Activated naive CD4-positive, alpha-beta T cell treated with anti-CD3 and anti-CD28 coated beads for 36 hours (primary cell): ENCODE measurements around the gene COA6. TPM values are rescaled to one million over a fixed set of nuclear protein-coding genes. Genes with fewer than 3 reads are reported as not detected.

Experiments used
- CTCF ChIA-PET: fragments of 350-600 bp; sonication (Branson Sonifier 250); formaldehyde crosslinking; loops from one replicate; lab custom pipeline; 2021; ENCODE audit warnings: antibody characterized with exemption; lab: Charles Lee
- DNase-seq: peaks from one replicate; pipeline ENCODE4 v3.0.0-alpha.2; 2020
- H3K27ac Mint-ChIP-seq: one replicate; pipeline ENCODE4 v1.8.0; 2021; ENCODE audit warnings: mild to moderate bottlenecking, mixed read lengths
- H3K27me3 Mint-ChIP-seq: one replicate; pipeline ENCODE4 v1.8.0; 2021; ENCODE audit warnings: low read depth, mixed read lengths
- H3K36me3 Mint-ChIP-seq: one replicate; pipeline ENCODE4 v1.8.0; 2021; ENCODE audit warnings: low read depth, mixed read lengths
- H3K4me1 Mint-ChIP-seq: one replicate; pipeline ENCODE4 v1.8.0; 2021; ENCODE audit warnings: low read depth, mixed read lengths
- H3K4me3 Mint-ChIP-seq: one replicate; pipeline ENCODE4 v1.8.0; 2021; ENCODE audit warnings: mild to moderate bottlenecking, moderate library complexity, mixed read lengths
- H3K9me3 Mint-ChIP-seq: one replicate; pipeline ENCODE4 v1.8.0; 2021; ENCODE audit warnings: mixed read lengths
- intact Hi-C: fragments of 100-400 bp; cut with micrococcal nuclease; formaldehyde crosslinking; loops from one replicate; pipeline ENCODE4 v1.15.1; 2023
- total RNA-seq, 2 experiments: library from RNA; stranded (reverse); gene quantifications; one replicate each; pipeline ENCODE4 v1.2.3, GENCODE V29; 2021

The COA6 gene, protein sequence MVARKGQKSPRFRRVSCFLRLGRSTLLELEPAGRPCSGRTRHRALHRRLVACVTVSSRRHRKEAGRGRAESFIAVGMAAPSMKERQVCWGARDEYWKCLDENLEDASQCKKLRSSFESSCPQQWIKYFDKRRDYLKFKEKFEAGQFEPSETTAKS
- total RNA-seq = 10 to 100 TPM; 45.8 to 50.2 TPM

DNA sequence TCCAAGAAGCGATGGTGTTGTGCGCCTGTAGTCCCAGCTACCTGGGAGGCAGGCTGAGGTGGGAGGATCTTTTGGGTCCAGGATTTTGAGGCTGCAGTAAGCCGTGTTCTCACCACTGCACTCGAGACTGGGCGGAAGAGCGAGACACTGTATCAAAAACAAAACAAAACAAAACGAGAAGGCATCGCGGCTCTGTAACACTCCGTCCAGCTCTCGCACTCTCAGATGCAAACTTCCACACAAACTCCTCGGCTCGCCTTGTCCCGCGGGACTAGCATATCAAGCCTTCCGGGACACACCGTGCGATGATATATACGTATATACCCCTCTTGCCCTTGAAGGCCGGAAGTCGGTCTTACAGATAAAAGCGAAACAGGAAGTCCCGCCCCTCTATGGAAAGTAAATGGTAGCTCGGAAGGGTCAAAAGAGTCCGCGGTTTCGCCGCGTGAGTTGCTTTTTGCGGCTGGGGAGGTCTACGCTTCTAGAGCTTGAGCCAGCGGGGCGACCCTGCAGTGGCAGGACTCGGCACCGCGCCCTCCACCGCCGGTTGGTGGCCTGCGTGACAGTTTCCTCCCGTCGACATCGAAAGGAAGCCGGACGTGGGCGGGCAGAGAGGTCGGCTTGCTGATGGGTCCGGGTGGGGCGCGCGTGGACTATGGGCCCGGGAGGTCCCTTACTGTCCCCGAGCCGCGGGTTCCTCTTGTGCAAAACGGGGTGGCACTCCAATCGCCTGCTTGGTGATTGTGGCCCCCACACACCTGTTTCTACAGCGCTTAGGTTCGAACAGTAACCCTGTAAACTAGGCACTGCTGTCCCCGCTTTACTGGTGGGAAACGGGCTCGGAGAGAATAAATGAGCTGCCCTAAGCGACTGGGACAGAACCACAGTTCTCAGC, at the start of gene COA6:
TSS of gene COA6 (plus strand) at position 393 of the 895 bp plus-strand sequence. CDS start at position 404, 11 bp downstream.
- DNase-seq = peak; percentile 90
- CTCF ChIA-PET = interaction anchor here (0.9 to 2.0 kb wide), 6 partner anchors 13 to 63 kb away, joined by 3 to 10 read pairs (median 4); no protein-coding TSS in a partner anchor
- Mint-ChIP-seq H3K4me3 (peak within 1 kb of the TSS; percentile 96), H3K36me3 (peaks cover 34% of the 10 kb centered on the region), H3K9me3 (no peaks in the 10 kb centered on the region), H3K27ac (peak within 1 kb of the TSS; percentile 98), H3K27me3 (no peaks in the 10 kb centered on the region), H3K4me1 (peaks cover 54% of the 10 kb centered on the region)
- intact Hi-C loops = loop anchor here (1.0 to 10.0 kb wide), 8 partner anchors 17 to 955 kb away; partner anchors contain the start of genes ARID4B, GGPS1 and TARBP1

DNA sequence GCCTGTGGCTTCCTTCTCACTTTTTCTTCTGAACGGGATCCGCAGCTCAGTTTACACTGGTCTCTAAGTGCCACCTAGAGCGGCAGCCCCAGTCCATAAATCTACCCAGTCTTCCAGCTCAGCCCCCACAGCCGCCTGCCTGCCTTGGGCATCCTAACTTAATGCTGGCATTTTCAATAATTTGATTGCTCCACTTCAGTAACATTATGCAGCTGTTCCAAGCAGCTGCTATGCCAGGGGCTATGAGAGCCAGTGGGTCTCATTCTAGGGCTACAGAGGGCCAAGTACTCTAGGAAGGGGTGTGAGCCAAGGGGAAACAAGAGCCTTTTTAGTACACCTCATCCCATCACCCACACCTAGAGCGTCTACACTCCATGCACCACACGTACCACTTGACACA, 48.4 kb upstream of the COA6 start:
- Mint-ChIP-seq H3K9me3 (no peaks in the 10 kb centered on the region), H3K4me3 (no peak overlapping the region), H3K4me1 (peaks cover 13% of the 10 kb centered on the region), H3K36me3 (no peaks in the 10 kb centered on the region), H3K27me3 (peaks cover 10% of the 10 kb centered on the region), H3K27ac (no peak overlapping the region)
- intact Hi-C loops = loop anchor here (10.0 kb wide), 1 partner anchor 280 kb away; no protein-coding TSS in a partner anchor
- CTCF ChIA-PET = interaction anchor here (0.9 to 6.8 kb wide), 4 partner anchors 13 to 116 kb away, joined by 3 to 79 read pairs (median 6); partner anchors contain the start of gene COA6
- no peak for DNase-seq

DNA sequence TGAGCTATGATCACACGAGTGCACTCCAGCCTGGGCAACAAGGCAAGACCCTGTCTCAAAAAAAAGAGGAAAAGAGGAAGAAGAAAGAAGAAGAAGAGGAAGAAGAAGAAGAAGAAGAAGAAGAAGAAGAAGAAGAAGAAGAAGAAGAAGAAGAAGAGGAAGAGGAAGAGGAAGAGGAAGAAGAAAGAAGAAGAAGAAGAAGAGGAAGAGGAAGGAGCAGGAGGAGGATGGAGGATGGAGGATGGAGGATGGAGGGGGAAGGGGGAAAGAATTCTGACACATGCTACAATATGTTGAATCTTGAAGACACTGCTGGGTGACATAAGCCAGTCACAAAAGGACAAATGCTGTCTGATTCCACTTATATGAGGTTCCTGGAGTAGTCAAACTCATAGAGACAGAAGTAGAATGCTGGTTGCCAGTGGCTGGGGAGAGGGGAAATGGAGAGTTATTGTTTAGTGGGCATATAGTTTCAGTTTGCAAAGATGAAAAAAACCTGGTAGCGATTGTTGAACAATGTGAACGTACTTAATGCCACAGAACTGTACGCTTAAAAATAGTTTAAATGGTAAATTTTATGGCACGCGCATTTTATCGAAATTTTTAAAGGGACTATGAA, 47.3 kb upstream of the COA6 start:
- H3K27ac Mint-ChIP-seq = no peak overlapping the region
- H3K36me3 Mint-ChIP-seq = no peaks in the 10 kb centered on the region
- H3K4me1 Mint-ChIP-seq = peaks cover 13% of the 10 kb centered on the region
- peaks cover 14% of the 10 kb centered on the region for H3K27me3 Mint-ChIP-seq
- peak; percentile 19 for DNase-seq
- CTCF ChIA-PET = interaction anchor here (0.6 to 6.8 kb wide), 15 partner anchors 7 to 207 kb away, joined by 3 to 79 read pairs (median 4); no protein-coding TSS in a partner anchor
- H3K4me3 Mint-ChIP-seq = peak overlapping the region; percentile 75
- H3K9me3 Mint-ChIP-seq = no peaks in the 10 kb centered on the region
- intact Hi-C loops = loop anchor here (1.0 to 10.0 kb wide), 7 partner anchors 47 to 279 kb away; partner anchors contain the start of genes COA6 and TARBP1

DNA sequence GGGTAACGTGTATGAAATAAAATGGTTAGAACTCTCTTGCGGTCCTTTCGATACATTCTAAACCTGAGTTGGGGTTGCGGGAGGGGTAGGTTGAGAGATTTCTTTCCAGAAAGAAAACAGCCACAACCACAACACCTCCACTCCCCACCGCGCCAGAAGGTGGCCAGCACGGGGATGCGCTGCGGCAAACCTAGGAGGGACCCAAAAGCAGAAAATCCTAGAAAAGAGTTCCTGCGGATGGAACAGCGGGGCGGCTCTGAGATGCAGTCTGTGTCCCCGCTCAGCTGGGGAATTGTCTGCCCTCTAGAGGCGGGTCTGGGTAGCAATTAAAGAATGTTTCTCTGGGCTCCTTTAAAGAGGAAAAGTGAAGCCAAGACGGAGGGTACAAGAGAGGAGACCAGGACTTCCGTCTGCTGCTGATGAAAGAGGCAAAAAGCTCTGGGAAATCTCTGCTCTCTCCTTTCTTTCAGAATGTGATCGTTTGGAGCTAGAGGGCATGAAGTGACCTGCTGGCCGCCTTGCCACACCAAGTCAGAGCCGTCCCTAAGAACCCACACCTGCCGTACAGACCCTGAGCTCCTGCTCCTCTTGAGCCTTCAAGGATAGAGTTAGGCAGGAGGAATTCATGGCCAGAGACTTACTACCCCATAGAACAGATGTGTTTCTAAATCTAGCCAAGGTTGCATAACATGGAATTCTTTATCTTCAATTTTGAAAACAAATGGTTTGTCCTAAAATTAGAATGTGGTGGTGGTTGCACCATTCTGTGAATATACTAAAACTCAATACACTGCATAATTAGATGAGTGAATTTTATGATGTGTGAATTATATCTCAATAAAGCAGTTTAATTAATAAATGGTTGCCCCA, 46.5 kb upstream of the COA6 start:
- Mint-ChIP-seq H3K36me3 (no peaks in the 10 kb centered on the region), H3K4me1 (peaks cover 13% of the 10 kb centered on the region), H3K27ac (peak overlapping the region; percentile 41), H3K9me3 (no peaks in the 10 kb centered on the region), H3K27me3 (peaks cover 14% of the 10 kb centered on the region), H3K4me3 (peak overlapping the region; percentile 75)
- CTCF ChIA-PET = interaction anchor here (0.6 to 6.8 kb wide), 32 partner anchors 8 to 873 kb away, joined by 3 to 79 read pairs (median 4); no protein-coding TSS in a partner anchor
- intact Hi-C loops = loop anchor here (1.0 to 10.0 kb wide), 7 partner anchors 47 to 278 kb away; partner anchors contain the start of genes COA6 and TARBP1
- peak; percentile 81 for DNase-seq

DNA sequence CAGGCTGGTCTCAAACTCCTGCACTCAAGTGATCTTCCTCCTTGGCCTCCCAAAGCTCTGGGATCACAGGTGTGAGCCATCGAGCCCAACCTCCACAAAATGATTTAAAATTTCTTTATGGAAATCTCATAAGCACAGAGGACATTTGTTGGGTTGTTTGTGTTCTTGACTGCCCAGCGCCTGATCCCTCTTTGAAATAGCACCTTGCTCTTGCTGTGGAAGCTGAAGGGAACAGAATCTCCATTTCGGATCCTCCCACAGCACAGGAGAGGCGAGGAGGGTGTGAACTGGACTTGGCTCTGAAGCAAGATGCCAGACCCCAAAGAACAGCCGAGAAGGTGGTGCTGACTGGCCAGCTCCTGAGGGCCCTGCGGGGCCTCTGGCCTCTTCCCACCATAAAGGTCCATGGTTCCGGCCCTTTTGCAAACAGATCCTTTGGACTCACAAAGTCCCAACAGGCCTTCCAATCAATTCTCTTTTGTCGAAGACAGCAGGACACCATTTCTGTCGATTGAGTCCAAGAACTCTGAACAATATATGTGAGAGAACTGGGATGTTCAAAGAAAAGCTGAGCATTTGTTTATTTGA, 45.6 kb upstream of the COA6 start:
- Mint-ChIP-seq H3K27ac (no peak overlapping the region), H3K9me3 (no peaks in the 10 kb centered on the region), H3K4me1 (peaks cover 13% of the 10 kb centered on the region), H3K36me3 (no peaks in the 10 kb centered on the region), H3K27me3 (peaks cover 14% of the 10 kb centered on the region), H3K4me3 (no peak overlapping the region)
- CTCF ChIA-PET = interaction anchor here (0.6 to 6.8 kb wide), 21 partner anchors 8 to 828 kb away, joined by 3 to 79 read pairs (median 4); partner anchors contain the start of gene COA6
- DNase-seq = no peak
- intact Hi-C loops = loop anchor here (2.0 to 10.0 kb wide), 2 partner anchors 151 to 277 kb away; partner anchors contain the start of gene TARBP1

DNA sequence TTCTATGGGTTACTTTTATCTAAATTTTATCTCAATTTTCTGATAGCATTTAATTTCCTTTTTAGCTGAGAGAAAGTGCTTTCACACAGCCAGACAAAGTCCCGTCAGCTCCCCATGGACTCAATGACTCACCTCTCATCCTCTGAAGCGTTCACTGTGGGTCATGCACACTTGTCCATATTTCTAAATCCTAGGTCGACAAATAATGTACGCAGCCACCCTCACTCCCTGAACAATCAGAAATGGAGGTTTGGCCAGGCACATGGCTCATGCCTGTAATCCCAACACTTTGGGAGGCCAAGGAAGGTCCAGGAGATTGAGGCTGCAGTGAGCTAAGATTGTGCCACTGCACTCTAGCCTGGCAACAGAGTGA, 42.4 kb upstream of the COA6 start:
- Mint-ChIP-seq H3K27ac (no peak overlapping the region), H3K4me3 (no peak overlapping the region), H3K4me1 (peaks cover 7% of the 10 kb centered on the region), H3K27me3 (peaks cover 16% of the 10 kb centered on the region), H3K9me3 (peaks cover 1% of the 10 kb centered on the region), H3K36me3 (peaks cover under 1% of the 10 kb centered on the region)
- DNase-seq = no peak
- CTCF ChIA-PET = interaction anchor here (0.8 to 1.5 kb wide), 2 partner anchors 21 to 1048 kb away, joined by 3 to 7 read pairs; no protein-coding TSS in a partner anchor
- intact Hi-C loops = no loop called here

DNA sequence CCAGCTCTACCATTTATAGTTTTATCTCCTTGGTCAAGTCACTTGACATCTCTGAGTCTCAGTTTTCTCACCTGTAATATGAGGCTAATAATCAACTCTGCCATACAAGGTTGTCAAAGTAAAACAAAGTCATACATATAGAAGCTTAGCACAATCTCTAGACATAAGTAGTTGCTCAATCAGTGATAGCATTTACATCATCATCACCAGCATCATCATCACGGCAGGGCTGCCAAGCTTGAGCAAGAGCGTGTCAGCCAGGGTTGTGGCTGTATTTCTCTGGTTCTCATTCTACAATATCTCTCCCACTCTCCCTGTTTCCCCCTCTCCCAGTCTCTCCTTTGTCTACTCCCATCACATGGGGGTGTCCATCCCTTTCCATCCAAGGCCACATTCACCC, 41.7 kb upstream of the COA6 start:
- intact Hi-C loops = no loop called here
- Mint-ChIP-seq H3K4me1 (peaks cover 4% of the 10 kb centered on the region), H3K36me3 (peaks cover 2% of the 10 kb centered on the region), H3K4me3 (no peak overlapping the region), H3K9me3 (peaks cover 6% of the 10 kb centered on the region), H3K27ac (no peak overlapping the region), H3K27me3 (peaks cover 14% of the 10 kb centered on the region)
- DNase-seq = no peak
- CTCF ChIA-PET = no interaction called here

DNA sequence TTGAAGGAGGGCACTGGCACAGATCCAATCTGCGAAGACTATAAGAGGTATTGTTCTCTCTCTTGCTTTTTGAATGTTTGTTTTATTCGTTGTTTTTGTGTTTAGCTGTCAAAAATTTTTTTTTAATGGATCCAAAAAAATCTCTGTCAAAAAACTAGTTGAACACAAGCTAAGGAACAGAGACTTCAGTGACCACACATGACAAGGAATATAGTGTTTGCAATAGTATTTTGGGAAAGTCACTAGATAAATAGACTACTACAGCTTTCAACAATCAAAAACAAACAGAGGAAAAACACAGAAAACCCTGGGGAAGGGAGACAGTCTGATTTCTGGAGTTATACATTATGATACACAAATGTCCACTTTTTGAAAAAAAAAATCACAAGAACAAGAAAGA, 36.9 kb upstream of the COA6 start:
- peaks cover 11% of the 10 kb centered on the region for H3K27me3 Mint-ChIP-seq
- no peak overlapping the region for H3K27ac Mint-ChIP-seq
- H3K4me1 Mint-ChIP-seq = no peaks in the 10 kb centered on the region
- DNase-seq = no peak
- no peak overlapping the region for H3K4me3 Mint-ChIP-seq
- CTCF ChIA-PET = interaction anchor here (1.5 to 1.8 kb wide), 2 partner anchors 9 to 26 kb away, joined by 8 to 16 read pairs; no protein-coding TSS in a partner anchor
- H3K9me3 Mint-ChIP-seq = peaks cover 15% of the 10 kb centered on the region
- peaks cover 2% of the 10 kb centered on the region for H3K36me3 Mint-ChIP-seq
- intact Hi-C loops = no loop called here

DNA sequence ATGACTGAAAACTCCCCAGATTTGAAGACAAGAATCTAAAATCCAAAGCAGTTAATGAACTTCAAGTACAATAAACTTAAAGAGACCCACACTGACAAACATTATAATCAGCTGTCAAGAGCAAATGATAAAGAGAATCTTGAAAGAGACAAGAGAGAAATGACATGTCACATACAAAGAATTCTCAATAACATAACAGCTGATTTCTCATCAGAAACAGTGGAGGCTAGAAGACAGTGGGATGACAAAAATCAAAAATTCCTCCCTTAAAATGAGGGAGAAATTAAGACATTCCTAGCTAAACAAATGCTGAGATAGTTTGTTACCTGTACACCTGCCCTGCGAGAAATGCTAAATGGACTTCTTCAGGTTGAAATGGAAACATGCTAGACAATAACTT, 36.0 kb upstream of the COA6 start:
- intact Hi-C loops = no loop called here
- DNase-seq = no peak
- Mint-ChIP-seq H3K27ac (no peak overlapping the region), H3K9me3 (peaks cover 15% of the 10 kb centered on the region), H3K4me3 (no peak overlapping the region), H3K27me3 (peaks cover 11% of the 10 kb centered on the region), H3K36me3 (peaks cover 2% of the 10 kb centered on the region), H3K4me1 (no peaks in the 10 kb centered on the region)
- CTCF ChIA-PET = interaction anchor here (1.5 to 1.8 kb wide), 2 partner anchors 10 to 27 kb away, joined by 8 to 16 read pairs; no protein-coding TSS in a partner anchor

DNA sequence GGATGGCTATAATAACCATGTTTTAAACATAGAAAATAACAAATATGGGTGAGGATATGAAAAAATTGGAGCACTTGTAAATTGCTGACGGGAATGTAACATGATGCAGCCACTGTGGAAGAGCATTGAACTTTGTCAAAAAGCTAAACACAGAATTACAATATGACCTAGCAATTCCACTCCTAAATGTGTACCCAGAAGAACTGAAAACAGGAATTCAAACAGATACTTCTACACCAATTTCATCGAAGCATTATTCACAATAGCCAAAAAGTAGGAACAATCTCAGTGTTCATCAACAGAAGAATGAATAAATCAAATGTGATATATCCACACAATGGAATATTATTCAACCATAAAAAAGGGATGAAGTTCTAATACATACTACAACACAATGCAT, 32.7 kb upstream of the COA6 start:
- no peak for DNase-seq
- intact Hi-C loops = no loop called here
- H3K27me3 Mint-ChIP-seq = peaks cover 4% of the 10 kb centered on the region
- peaks cover 2% of the 10 kb centered on the region for H3K36me3 Mint-ChIP-seq
- no peaks in the 10 kb centered on the region for H3K4me1 Mint-ChIP-seq
- no peak overlapping the region for H3K27ac Mint-ChIP-seq
- CTCF ChIA-PET = interaction anchor here (0.8 kb wide), 1 partner anchor 14 kb away, joined by 3 read pairs; no protein-coding TSS in a partner anchor
- H3K4me3 Mint-ChIP-seq = no peak overlapping the region
- peaks cover 15% of the 10 kb centered on the region for H3K9me3 Mint-ChIP-seq
